Amygdala (tissue), 56 donors: Measurements from ENCODE around the gene KIAA1671.

Experiments used
- DNase-seq, 56 donors: peaks; one replicate each; lab custom pipeline; 2025; lab: John Stamatoyannopoulos, UW

KIAA1671 gene

GRCh38 chr22:24950272-24950902 is 2.1 kb upstream of the KIAA1671 start:
- peak in 3 of 56 donors; percentile 5 to 29 (median 27) for DNase-seq

- peak in 33 of 56 donors; percentile 18 to 78 (median 53) for DNase-seq
These were observed 394 bp downstream of the KIAA1671 start for GRCh38 chr22:24952837-24953383.

DNA sequence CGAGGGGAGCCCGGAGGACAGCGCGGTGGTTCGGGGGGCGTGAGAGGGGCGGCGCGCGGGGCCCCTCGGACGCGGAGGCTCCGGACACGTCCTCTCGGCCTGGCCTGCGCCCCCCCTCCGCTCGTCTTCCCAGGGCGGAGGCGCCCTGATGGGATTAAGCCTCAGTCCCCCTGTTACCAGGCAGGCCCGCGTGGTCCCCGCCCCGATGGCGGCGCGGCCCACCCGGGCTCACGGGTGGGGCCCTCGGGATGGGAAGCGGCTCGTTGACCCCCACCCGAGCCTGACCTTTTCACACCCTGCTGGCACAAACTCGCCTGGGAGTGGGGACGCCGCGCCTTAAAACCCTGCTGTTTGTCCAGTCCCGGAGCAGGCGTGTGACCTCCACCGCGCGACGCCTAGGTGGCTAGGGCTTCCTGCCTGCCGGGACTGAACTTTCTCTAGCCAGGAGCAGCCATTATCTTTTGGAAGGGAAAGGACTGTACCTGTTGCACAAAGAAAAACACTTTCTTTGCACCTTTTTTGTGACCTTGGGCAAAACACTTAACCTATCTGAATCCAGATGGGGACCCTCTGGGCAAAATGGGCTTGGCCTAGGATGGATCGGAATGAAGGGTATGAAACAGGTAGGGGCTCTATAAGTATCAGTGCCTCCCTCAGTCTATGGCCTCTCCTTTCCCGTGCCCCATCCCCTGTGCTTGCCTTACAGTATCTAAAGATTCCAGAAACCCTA is 1.0 kb downstream of the KIAA1671 start:
- DNase-seq = peak in 1 of 56 donors; percentile 14

- DNase-seq = no peak
These were observed 1.6 kb downstream of the KIAA1671 start for GRCh38 chr22:24954114-24954463.

GRCh38 chr22:24954856-24955255 is 2.3 kb downstream of the KIAA1671 start:
- DNase-seq = no peak

- no peak for DNase-seq
These were observed 4.5 kb downstream of the KIAA1671 start for GRCh38 chr22:24957043-24957442.

- no peak for DNase-seq
These were observed 8.8 kb downstream of the KIAA1671 start for GRCh38 chr22:24961217-24961844.

DNA sequence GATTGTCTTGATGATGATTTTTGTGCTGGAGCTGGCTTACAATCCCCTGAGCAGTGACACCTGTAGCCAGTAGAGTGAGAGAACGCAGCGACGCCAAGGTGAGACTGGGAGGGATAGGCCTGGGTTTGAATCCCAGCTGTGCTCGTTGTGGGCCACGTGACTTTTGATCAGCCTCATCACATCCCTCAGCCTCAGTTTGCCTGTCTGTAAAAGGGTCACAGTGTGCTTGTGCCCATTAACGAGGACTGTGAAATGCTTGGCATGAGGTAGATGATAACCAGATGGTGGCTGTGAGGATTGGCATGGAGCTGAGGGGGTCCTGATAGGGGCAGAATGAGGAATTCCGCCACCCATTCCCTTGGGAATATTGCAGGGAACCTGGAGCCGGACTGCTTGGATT is 9.6 kb downstream of the KIAA1671 start:
- DNase-seq = no peak

DNA sequence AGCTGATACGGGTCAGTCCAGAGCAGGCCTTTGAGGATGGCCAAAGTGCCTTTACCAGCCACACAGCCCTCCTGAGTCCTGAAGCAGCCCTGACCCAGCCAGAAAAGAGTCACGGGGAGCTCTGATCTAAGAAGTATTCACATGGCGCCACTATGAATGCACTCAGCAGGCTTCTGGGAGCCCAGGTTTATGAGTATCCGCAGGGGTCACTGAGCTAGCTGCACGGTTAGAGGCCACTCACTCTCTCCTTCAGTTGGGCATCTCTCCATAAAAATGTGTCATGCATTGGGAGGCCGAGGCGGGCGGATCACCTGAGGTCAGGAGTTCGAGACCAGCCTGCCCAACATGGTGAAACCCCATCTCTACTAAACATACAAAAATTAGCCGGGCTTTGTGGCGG is 10.3 kb downstream of the KIAA1671 start:
- DNase-seq = no peak

DNA sequence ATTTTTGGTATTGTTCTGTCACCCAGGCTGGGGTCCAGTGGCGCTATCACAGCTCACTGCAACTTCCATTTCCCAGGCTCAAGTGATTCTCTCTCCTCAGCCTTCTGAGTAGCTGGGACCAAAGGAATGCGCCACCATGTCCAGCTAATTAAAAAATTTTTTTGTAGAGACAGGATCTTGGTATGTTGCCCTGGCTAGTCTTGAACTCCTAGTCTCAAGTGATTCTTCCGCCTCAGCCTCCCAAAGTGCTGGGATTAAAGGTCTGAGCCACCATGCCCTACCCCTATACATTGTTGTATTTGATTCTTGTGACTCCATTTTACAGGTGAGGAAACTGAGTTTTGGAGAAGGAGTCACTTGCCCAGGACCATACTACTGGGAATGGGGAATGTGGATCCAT is 11.9 kb downstream of the KIAA1671 start:
- no peak for DNase-seq

- peak in 4 of 56 donors; percentile 13 to 36 (median 22) for DNase-seq
These were observed 13.5 kb downstream of the KIAA1671 start for GRCh38 chr22:24965822-24966626.

DNA sequence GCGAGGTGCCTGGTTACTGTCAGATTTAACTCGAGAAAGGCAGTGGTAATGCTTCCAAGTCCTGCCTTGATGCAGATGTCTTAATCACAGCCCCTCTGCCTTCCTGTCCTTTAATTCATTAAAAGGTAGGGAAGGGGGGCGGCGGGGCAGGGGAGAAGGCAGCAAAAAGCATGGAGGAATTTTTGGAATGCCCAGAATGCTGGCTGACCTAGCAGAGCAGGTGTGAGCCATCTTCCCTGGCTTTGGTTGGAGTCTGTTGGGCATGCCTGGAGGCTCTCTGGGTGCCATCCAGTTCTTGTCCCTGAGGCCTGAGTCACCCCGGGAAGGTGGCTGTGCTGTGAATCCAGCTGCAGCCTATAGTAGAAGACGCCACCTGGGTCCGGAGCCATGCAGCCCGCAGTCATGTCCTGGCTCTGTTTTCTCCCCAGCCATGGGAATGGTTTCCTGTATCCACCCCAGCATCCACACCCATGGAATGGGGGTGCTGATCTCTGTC is 15.6 kb downstream of the KIAA1671 start:
- no peak for DNase-seq

DNA sequence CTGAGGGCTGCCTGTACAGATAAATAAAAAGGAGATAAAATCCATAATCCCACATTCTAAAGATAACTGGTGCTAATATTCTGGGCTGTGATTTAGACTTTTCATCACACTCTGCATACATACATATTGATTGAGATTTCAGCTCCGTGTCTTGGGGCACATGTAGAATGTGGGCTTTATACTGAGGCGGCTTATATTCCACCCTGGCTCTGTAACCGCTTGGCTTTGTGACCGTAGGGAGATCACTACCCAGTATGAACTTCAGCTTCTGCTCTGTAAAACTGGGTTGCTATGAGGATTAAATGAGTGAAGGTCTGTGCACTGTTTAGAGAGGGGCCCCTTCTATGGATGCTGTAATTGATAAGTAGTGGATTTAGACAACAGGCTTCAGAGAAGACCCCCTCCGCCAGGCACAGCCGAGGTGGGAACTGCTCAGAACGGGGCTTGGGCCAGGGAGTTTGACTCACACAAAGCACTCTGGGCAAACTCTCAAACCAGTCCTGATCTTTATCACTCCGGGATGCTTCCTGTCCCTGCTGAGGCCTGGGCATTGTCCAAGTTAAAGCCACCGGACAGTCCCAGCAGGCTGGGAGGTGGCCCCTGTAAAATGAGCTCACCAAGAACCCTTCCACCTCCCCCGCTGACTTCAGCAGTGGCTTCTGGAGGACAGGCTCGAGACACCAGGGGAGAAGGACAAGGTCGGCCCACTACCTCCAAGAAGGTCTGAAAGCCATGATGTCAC is 17.2 kb downstream of the KIAA1671 start:
- DNase-seq = no peak

DNA sequence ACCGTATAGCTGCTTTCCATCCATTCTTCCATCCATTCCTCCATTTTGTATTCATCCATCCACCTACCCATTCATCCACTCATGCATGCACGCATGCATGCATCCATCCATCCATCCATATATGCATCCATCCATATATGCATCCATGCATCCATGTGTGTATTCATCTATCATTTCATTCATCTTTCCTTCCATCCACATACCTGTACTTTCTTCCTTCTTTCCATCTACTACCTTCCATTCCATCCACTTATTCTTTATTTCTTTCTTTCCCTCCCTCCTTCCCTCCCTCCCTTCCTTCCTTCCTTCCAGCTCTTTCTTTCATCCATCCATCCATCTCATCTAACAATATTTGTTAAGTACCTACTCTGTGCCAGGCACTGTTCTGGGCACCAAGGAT is 19.9 kb downstream of the KIAA1671 start:
- DNase-seq = no peak

- DNase-seq = no peak
These were observed 21.4 kb downstream of the KIAA1671 start for GRCh38 chr22:24973872-24974271.

DNA sequence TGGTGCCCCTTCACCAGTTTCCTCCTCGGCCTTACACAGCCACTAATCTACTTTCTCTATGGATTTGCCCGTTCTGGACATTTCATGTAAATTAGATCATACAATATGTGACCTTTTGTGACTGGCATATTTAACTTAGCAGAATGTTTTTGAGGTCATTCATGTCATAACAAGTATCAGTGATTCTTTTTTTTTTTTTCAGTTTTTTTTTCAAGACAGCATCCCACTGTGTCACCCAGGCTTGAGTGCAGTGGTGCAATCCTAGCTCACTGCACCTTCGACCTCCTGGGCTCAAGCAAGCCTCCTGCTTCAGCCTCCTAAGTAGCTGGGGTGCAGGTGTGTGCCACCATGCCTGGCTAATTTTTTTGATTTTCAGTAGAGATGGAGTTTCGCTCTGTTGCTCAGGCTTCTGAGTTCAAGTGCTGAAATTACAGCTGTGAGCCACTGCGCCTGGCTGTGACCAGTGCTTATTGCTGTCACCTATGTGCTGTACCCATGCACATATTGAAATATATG is 22.7 kb downstream of the KIAA1671 start:
- no peak for DNase-seq

DNA sequence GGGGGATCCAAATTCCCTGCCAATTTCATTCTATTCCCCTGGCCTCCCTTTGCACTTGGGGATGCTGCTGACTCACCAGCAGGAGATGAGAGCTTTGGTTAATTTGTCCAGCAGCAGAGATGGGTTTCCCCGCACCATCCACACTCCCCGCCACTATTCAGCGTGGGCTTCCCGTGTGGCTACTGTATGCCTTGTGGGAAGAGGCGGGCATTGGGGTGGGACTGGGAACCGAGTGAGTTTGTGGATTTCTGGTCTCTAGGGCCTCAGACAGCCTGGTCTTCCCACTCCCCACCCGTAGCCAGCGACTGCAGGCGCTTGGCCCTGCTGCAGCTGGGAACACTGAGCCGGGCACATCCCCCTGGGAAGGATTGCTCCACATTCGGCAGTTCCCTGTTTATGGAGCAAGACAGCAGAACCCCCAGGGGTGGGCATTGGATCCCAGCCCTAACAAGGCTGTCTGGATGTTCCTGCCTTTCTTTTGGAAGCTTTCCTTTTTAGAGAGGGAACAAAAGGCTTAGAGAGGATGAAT is 23.4 kb downstream of the KIAA1671 start:
- DNase-seq = peak in 15 of 56 donors; percentile 15 to 59 (median 27)

- DNase-seq = no peak
These were observed 24.1 kb downstream of the KIAA1671 start for GRCh38 chr22:24976442-24977218.
